Measurements from ENCODE around the gene LBHD1. TPM values are rescaled to one million over a fixed set of nuclear protein-coding genes. Genes with fewer than 3 reads are reported as not detected.

The LBHD1 gene
- total and polyA plus RNA-seq, 2 of the 13 experiments (the other 11 are each of a cell fraction or from before 2014, with no cell fraction given), result 3.2 to 3.7 TPM

GRCh38 chr11:62712276-62712812 lies 40.3 kb upstream of the LBHD1 start:
- Histone ChIP-seq H3K79me2 (ENCODE audit: insufficient read depth, low read length) (peaks cover 5% of the 10 kb centered on the region), H3K9ac (ENCODE audit: insufficient read depth, low read depth, low read length) (no peak overlapping the region), H3K4me1 (ENCODE audit: insufficient read depth, low read length) (no peaks in the 10 kb centered on the region), H3K36me3 (replicated peaks in 1 of 2; ENCODE audit: control insufficient read depth in 1 of 2, insufficient read depth in 2 of 2, low read length in 2 of 2) (peaks cover 28 to 80% of the 10 kb centered on the region in 2 experiments), H3K4me3 (replicated peaks in 1 of 3; ENCODE audit: insufficient read depth in 1 of 3, low read depth in 2 of 3, low read length in 3 of 3) (no peak overlapping the region), H4K20me1 (ENCODE audit: insufficient read depth, low read length) (no peaks in the 10 kb centered on the region; the same call in 1 of the 2 replicates), H3K4me2 (ENCODE audit: low read depth, low read length) (no peak overlapping the region), H3K27me3 (ENCODE audit: control insufficient read depth in 1 of 2, insufficient read depth in 2 of 2, low read length in 2 of 2) (no peaks in the 10 kb centered on the region), H2AFZ (ENCODE audit: low read length) (no peak overlapping the region), H3K27ac (ENCODE audit: extremely low read length, insufficient read depth, low read length) (no peak overlapping the region), H3K9me3 (ENCODE audit: low read length) (no peaks in the 10 kb centered on the region)
- no peak for TF ChIP-seq ZFP90 (CRISPR knock-in tag; IDR thresholded peaks at IDR 0.05; ENCODE audit: borderline replicate concordance)
- no peak for TF ChIP-seq KAT8 (CRISPR knock-in tag; IDR thresholded peaks at IDR 0.05)
- no peak for TF ChIP-seq LBX2 (CRISPR knock-in tag; IDR thresholded peaks at IDR 0.05; ENCODE audit: borderline replicate concordance)
- no peak for TF ChIP-seq HMGA1 (CRISPR knock-in tag; conservative IDR thresholded peaks at IDR 0.05)
- no peak for TF ChIP-seq E2F1 (CRISPR knock-in tag; IDR thresholded peaks at IDR 0.05)
- no peak for TF ChIP-seq ZNF709 (CRISPR knock-in tag; IDR thresholded peaks at IDR 0.05)
- TF ChIP-seq ZNF142 (CRISPR knock-in tag; IDR thresholded peaks at IDR 0.05), result no peak
- TF ChIP-seq TBX3 (IDR thresholded peaks at IDR 0.05; ENCODE audit: borderline replicate concordance), result no peak
- TF ChIP-seq JARID2 (CRISPR knock-in tag; IDR thresholded peaks at IDR 0.05; ENCODE audit: insufficient replicate concordance), result no peak
- no peak for TF ChIP-seq SP4 (CRISPR knock-in tag; IDR thresholded peaks at IDR 0.05)
- TF ChIP-seq SP2 (CRISPR knock-in tag; IDR thresholded peaks at IDR 0.05), result no peak
- DNase-seq (ENCODE audit: low spot score) (no peak), ATAC-seq (no peak), FAIRE-seq (no peak)
- intact Hi-C loops (cut with micrococcal nuclease; ENCODE audit: unreplicated experiment), result no loop called here
- ChIA-PET POLR2A (no interaction called here), CTCF (ENCODE audit: low intra/inter-chr PET ratio, low total read pairs) (no interaction called here)
- no TSS peak for BruUV-seq (replicated peaks)
- WGBS (ENCODE audit: low lambda C conversion rate), result 96% methylated on average over 6 of the region's 6 CpGs
- in situ Hi-C loops (cut with HindIII; ENCODE audit: extremely low pct_ligation_motif_present, low pct_unique_long_range_greater_than_20kb), result no loop called here

All from HepG2 (cell line).